Memory B cell (primary cell): ENCODE results near the gene IPO13.
A peak's percentile ranks its signal among the peaks of the same experiment; 100 is the strongest.

Source experiments
- ATAC-seq: fragments of 150-1000 bp; cut with Tn5 transposase; 2 replicates; pipeline ENCODE4 v1.10.0; 2021; ENCODE audit warnings: low read depth, mild to moderate bottlenecking, moderate library complexity
- DNase-seq, 2 donors: peaks; one replicate each; pipeline ENCODE4 v3.0.0; 2022; ENCODE audit warnings: low spot score in 2 of 2
- H3K27ac Mint-ChIP-seq: one replicate; pipeline ENCODE4 v1.8.0; 2022; ENCODE audit warnings: mild to moderate bottlenecking, moderate library complexity, mixed read lengths
- H3K27me3 Mint-ChIP-seq: one replicate; pipeline ENCODE4 v1.8.0; 2022; ENCODE audit warnings: mixed read lengths
- H3K36me3 Mint-ChIP-seq: one replicate; pipeline ENCODE4 v1.8.0; 2022; ENCODE audit warnings: mild to moderate bottlenecking, mixed read lengths
- H3K4me1 Mint-ChIP-seq: one replicate; pipeline ENCODE4 v1.8.0; 2022; ENCODE audit warnings: mixed read lengths
- H3K4me3 Mint-ChIP-seq: one replicate; pipeline ENCODE4 v1.8.0; 2022; ENCODE audit warnings: mild to moderate bottlenecking, moderate library complexity, mixed read lengths
- H3K9me3 Mint-ChIP-seq: one replicate; pipeline ENCODE4 v1.8.0; 2022; ENCODE audit warnings: mixed read lengths

Gene IPO13

DNA sequence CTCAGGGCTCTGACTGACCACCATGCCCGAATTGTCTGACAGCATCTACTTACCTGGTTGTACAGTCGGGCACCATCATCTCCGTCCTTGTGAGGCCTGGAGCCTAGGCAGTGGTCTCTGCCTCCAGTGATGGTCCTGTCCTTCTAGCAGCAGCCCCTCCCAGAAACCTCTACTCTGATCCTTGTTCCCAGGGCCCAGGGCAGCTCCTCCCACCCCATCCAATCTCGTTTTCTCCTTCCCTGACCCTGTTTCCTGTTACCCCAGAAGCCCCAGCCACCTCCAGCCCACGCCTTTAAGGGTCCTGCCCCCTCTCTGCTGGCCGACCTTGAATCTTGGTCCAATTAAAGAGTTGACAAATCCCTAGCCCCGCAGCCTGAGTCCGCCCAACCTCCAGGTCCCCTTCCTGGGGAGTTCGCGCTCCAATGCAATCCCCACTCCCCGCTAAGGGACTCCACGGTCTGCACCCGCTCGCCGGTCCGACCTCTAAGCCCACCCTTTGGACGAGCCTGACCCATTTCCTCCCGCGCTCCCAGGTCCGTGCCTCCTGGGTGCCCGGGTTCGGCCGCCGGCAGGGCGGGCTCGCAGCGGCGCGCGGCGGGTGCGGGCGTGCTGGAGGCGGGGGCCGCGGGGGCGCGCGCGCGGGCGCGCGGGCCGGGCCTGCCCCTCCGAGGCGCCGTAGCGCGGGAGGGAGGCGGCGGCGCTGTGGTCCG is 32.0 kb downstream of the IPO13 start, which contains the start of gene B4GALT2:
B4GALT2 (plus strand) TSS at position 660 of the 710 bp plus-strand sequence. CDS start 1,951 bp downstream, outside the sequence.
- peaks cover 19% of the 10 kb centered on the region for H3K36me3 Mint-ChIP-seq

DNA sequence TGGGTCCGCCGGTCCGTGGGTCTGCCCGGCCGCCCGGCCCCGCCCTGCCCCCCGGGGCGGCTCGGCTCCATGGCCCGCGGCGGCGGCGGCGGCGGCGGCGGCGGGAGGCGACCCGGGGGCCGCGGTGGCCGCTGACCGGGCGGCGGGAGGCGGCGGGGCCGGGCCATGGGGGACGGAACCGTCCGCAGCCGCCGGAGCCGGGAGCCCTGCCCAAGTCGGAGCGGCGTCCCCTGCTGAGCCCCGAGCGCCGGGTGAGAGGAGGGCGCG is 32.4 kb downstream of the IPO13 start:
- no peak overlapping the region for H3K27ac Mint-ChIP-seq
- H3K4me3 Mint-ChIP-seq, result no peak overlapping the region

More for the DNA sequence above, 32.0 kb downstream of the IPO13 start, which contains the start of gene B4GALT2:
- peak; percentile 13 for ATAC-seq
- H3K4me1 Mint-ChIP-seq, result peaks cover 44% of the 10 kb centered on the region
- H3K4me3 Mint-ChIP-seq, result peak within 1 kb of the TSS; percentile 85
- H3K27me3 Mint-ChIP-seq, result no peaks in the 10 kb centered on the region
- H3K27ac Mint-ChIP-seq, result no peak within 1 kb of the TSS
- no peaks in the 10 kb centered on the region for H3K9me3 Mint-ChIP-seq
- no peak for DNase-seq

DNA sequence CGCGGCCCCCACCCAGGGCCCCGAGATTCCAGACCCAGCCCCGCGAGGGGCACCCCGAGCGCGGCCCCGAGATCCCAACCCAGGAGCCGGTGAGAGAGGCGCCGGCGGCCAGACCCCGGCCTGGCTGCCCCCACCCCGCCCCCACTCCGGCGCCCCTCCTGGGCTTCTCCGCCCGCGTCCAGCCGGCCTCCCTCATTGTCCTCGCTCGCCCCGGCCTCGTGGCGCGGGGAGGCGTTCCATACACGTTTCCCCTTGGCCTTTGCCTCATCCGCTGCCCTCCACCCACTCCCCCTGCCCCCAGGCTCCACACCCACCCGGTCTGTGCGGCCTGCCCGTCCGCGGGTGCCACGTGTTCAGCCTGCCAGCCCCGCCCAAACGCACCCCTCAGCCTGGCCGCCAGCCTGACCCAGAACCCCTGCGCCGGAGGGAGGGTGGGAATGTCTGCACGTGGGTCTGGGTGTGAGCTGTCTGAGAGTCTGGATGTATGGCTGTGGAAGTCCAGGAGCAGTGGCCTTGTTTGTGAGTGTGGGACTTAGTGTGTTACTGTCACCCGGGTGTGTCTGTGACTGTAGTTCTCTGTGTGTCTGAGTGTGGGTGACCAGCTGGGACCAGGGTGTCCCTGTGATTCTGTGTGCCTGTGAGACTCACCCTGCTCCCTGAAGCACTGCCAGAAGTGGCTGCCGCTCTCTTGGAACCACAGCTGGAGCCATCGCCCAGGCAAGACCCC is 32.9 kb downstream of the IPO13 start:
- Mint-ChIP-seq H3K4me1 (peaks cover 37% of the 10 kb centered on the region), H3K27me3 (no peaks in the 10 kb centered on the region), H3K9me3 (no peaks in the 10 kb centered on the region), H3K27ac (no peak overlapping the region), H3K4me3 (peak overlapping the region; percentile 85), H3K36me3 (peaks cover 19% of the 10 kb centered on the region)
- DNase-seq, result no peak
- no peak for ATAC-seq

More for the DNA sequence above, 32.4 kb downstream of the IPO13 start:
- peaks cover 19% of the 10 kb centered on the region for H3K36me3 Mint-ChIP-seq
- no peaks in the 10 kb centered on the region for H3K27me3 Mint-ChIP-seq
- no peaks in the 10 kb centered on the region for H3K9me3 Mint-ChIP-seq
- ATAC-seq, result no peak
- no peak for DNase-seq
- peaks cover 39% of the 10 kb centered on the region for H3K4me1 Mint-ChIP-seq

DNA sequence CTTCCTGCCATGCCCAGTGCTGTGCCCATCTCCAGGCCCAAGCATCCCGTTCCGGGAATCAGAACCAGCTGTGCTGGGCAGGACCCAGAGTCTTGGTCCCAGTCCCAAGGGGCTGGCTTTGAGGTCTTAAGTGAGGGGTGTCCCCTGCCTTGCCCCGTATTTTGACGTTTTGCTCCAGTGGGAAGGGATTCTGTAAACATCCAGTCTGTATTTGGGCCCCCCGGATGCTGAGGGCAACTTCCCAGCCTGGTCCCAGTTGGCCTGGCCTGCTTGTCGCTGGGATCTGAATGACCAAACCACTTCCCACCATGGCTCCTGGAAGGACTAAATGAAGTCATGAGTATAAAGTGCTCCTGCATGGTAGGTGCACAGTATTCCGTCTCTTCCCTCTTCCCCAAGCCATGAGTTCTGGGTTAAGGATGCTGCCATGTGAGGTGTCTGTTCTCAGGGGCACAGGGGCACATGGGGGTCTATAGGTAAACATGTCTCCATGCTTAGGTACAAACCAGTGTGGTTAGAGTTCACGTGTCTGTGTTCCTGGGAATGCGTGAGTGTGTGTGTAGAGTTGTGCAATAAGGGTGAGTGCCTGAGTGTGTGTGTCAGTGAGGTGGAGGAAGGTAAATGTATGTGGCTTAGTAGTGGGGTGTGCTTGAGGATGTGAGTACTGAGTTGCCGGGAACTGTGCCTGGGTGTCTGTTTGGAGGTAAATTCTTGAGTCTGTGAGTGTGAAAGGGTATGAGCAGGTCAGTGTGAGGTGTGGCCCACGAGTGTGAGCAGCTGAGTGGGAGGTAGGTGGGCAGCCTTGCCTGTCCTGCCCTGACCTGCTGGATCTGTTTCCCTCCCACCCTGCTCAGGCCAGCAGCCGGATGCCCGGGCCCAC is 33.7 kb downstream of the IPO13 start:
- peak overlapping the region; percentile 85 for H3K4me3 Mint-ChIP-seq
- peaks cover 19% of the 10 kb centered on the region for H3K36me3 Mint-ChIP-seq
- H3K9me3 Mint-ChIP-seq, result no peaks in the 10 kb centered on the region
- peaks cover 37% of the 10 kb centered on the region for H3K4me1 Mint-ChIP-seq
- DNase-seq (no peak), ATAC-seq (no peak)
- no peaks in the 10 kb centered on the region for H3K27me3 Mint-ChIP-seq
- no peak overlapping the region for H3K27ac Mint-ChIP-seq

DNA sequence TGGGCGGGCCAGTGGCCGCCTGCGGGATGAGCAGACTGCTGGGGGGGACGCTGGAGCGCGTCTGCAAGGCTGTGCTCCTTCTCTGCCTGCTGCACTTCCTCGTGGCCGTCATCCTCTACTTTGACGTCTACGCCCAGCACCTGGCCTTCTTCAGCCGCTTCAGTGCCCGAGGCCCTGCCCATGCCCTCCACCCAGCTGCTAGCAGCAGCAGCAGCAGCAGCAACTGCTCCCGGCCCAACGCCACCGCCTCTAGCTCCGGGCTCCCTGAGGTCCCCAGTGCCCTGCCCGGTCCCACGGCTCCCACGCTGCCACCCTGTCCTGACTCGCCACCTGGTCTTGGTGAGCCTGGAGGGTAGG is 34.4 kb downstream of the IPO13 start:
- DNase-seq (no peak), ATAC-seq (no peak)
- H3K27ac Mint-ChIP-seq, result no peak overlapping the region
- H3K27me3 Mint-ChIP-seq, result no peaks in the 10 kb centered on the region
- H3K4me1 Mint-ChIP-seq, result peaks cover 32% of the 10 kb centered on the region
- no peaks in the 10 kb centered on the region for H3K9me3 Mint-ChIP-seq
- no peak overlapping the region for H3K4me3 Mint-ChIP-seq
- peaks cover 19% of the 10 kb centered on the region for H3K36me3 Mint-ChIP-seq

DNA sequence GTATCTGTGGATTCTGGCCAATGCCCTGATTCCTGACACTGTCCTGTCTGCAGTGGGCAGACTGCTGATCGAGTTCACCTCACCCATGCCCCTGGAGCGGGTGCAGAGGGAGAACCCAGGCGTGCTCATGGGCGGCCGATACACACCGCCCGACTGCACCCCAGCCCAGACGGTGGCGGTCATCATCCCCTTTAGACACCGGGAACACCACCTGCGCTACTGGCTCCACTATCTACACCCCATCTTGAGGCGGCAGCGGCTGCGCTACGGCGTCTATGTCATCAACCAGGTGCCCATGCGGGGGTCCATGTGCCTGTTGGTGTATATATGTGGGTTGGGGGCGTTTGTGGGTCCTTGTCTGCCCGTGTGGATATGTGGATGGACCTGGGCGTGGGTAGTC is 34.9 kb downstream of the IPO13 start:
- Mint-ChIP-seq H3K36me3 (peaks cover 15% of the 10 kb centered on the region), H3K9me3 (no peaks in the 10 kb centered on the region), H3K4me1 (peaks cover 27% of the 10 kb centered on the region), H3K27ac (no peak overlapping the region), H3K27me3 (no peaks in the 10 kb centered on the region), H3K4me3 (no peak overlapping the region)
- no peak for DNase-seq
- no peak for ATAC-seq

DNA sequence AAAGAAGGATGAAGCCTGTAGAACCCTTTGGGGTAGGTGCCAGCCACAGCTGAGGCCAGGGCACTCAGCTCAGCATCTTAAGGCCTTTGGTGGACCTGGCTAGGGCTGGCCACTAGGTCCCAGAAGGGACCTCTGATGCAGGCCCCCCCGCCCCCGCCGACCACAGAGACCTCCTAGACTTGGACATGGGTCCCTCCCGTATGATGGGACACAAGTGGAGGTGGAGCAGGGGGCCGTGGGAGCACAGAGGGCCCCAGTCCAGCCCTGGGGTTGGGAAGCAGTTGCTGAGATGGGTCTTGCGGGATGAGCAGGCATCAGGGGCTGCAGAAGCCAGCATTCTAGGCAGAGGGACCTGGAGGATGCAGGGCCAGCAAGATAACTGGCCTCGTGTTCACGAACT is 35.5 kb downstream of the IPO13 start:
- Mint-ChIP-seq H3K27ac (no peak overlapping the region), H3K36me3 (peaks cover 9% of the 10 kb centered on the region), H3K9me3 (no peaks in the 10 kb centered on the region), H3K4me1 (peaks cover 21% of the 10 kb centered on the region), H3K27me3 (no peaks in the 10 kb centered on the region), H3K4me3 (no peak overlapping the region)
- ATAC-seq (no peak), DNase-seq (no peak)

DNA sequence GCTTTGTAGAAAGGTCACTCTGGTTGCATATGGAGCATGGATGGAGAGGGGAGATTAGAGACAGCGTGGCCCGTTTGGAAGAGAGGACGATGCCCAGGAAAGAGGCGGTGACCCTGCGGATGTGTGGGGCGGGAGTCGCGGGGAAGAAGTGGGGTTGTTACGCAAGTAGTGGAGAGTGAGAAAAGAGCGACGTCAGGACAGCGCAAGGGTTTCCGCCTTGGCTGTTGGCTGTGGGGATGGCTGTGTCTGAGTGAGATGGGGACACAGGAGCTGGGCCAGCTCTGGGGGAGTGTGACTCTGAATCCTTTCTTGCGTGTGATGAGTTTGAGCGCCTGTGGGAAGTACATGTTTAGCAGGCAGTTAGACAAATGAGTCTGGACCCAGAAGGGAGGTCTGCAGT is 36.1 kb downstream of the IPO13 start:
- no peak for DNase-seq
- peaks cover 15% of the 10 kb centered on the region for H3K4me1 Mint-ChIP-seq
- H3K9me3 Mint-ChIP-seq, result no peaks in the 10 kb centered on the region
- no peak for ATAC-seq
- peaks cover 4% of the 10 kb centered on the region for H3K36me3 Mint-ChIP-seq
- no peaks in the 10 kb centered on the region for H3K27me3 Mint-ChIP-seq
- H3K4me3 Mint-ChIP-seq, result no peak overlapping the region
- H3K27ac Mint-ChIP-seq, result no peak overlapping the region

DNA sequence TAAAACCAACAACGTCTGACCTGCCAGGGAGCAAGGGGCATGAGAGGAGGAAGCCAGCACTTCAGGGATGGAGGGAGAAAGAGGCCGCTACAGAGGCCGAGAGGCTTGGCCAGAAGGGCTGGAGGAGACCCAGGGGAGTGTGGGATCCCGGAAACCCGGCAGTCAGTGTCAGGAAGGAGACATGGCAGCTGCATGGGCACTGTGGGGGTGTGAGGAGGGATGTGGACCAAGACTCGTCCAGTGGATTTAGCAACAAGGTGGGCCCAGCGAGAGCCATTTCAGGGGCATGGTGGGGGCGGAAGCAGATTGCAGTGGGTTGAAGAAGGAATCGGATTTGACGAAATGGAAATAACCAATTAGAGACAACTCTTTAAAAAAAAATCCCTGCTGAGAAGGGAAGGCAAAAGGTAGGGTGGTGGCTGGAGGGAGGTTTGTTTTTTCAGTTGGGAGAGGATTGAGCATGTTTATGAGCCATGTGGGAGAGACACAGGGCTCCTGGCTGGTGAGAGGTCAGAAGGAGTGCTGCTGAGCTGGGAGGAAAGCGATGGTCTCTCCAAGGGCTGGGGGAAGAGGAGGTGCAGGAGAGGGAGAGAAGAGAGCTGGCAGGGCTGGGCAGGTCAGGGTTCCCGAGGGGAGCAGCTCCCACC is 36.6 kb downstream of the IPO13 start:
- no peaks in the 10 kb centered on the region for H3K9me3 Mint-ChIP-seq
- H3K27ac Mint-ChIP-seq, result no peak overlapping the region
- DNase-seq (no peak), ATAC-seq (no peak)
- H3K4me1 Mint-ChIP-seq, result peaks cover 11% of the 10 kb centered on the region
- H3K27me3 Mint-ChIP-seq, result no peaks in the 10 kb centered on the region
- no peaks in the 10 kb centered on the region for H3K36me3 Mint-ChIP-seq
- no peak overlapping the region for H3K4me3 Mint-ChIP-seq

DNA sequence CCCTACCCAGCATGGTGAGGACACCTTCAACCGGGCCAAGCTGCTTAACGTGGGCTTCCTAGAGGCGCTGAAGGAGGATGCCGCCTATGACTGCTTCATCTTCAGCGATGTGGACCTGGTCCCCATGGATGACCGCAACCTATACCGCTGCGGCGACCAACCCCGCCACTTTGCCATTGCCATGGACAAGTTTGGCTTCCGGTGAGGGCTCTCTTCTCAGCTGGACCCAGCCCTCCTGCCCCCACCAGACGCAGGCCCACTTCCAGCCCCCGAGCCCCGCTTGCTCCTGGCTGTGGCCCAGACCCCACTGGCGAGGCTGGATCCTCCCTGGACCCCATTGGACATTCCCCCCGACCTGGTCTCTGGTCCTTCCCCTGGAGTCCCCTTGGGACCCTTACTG is 38.1 kb downstream of the IPO13 start:
- Mint-ChIP-seq H3K27me3 (no peaks in the 10 kb centered on the region), H3K36me3 (no peaks in the 10 kb centered on the region), H3K4me1 (peaks cover 5% of the 10 kb centered on the region), H3K27ac (no peak overlapping the region), H3K9me3 (no peaks in the 10 kb centered on the region), H3K4me3 (no peak overlapping the region)
- DNase-seq (no peak), ATAC-seq (no peak)

DNA sequence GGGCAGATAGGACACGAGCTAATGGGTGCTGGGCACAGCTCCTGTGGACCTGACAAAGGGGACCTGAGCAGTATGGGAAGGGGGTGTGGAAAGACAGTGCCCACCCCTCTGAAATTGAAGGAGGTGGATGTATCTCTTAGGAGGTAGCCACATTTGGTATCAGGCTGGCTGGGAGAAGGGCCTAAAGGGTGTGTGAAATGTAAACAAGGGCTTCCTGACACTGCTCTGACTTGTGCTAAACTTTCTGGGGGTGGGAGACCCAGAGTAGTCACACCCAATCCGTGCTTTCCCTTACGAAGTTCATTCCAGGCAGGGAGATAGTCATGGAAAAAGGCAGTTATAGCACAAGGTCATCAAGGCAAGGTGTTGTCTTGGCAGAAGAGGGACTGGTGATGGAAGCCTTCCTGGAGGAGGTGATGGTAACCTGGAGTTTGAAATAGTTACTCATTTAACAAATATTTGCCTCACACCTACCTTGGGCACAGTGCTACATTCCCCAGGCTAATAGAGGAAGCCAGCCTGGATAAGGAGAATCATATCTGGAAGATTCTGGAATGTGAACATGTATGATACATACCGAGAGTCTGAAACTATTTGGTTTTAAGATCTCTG is 39.3 kb downstream of the IPO13 start:
- Mint-ChIP-seq H3K36me3 (no peaks in the 10 kb centered on the region), H3K27me3 (no peaks in the 10 kb centered on the region), H3K27ac (no peak overlapping the region), H3K4me1 (no peaks in the 10 kb centered on the region), H3K9me3 (no peaks in the 10 kb centered on the region), H3K4me3 (no peak overlapping the region)
- ATAC-seq (no peak), DNase-seq (no peak)

DNA sequence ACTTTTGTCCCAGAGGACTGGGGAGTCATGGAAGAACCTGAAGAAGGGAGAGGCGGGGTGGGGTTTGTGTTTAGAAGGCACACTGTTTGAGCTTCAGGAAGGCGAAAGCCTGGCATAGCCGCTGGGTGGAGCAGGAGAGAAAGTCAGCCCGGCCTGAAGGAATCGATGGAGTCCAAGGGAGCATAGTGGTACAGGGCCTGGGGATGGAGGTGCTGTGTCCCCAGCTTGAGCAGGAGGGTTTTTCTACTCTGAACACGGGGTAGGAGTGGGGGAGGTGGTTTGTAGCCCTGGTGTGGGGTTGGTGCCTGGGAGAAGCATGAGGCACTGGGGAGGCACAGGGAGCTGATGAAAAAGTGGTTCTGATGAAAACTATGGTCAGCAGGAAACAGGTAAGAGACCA is 40.0 kb downstream of the IPO13 start:
- no peak overlapping the region for H3K4me3 Mint-ChIP-seq
- no peaks in the 10 kb centered on the region for H3K9me3 Mint-ChIP-seq
- H3K27ac Mint-ChIP-seq, result no peak overlapping the region
- no peaks in the 10 kb centered on the region for H3K4me1 Mint-ChIP-seq
- no peaks in the 10 kb centered on the region for H3K36me3 Mint-ChIP-seq
- ATAC-seq (no peak), DNase-seq (no peak)
- H3K27me3 Mint-ChIP-seq, result no peaks in the 10 kb centered on the region

DNA sequence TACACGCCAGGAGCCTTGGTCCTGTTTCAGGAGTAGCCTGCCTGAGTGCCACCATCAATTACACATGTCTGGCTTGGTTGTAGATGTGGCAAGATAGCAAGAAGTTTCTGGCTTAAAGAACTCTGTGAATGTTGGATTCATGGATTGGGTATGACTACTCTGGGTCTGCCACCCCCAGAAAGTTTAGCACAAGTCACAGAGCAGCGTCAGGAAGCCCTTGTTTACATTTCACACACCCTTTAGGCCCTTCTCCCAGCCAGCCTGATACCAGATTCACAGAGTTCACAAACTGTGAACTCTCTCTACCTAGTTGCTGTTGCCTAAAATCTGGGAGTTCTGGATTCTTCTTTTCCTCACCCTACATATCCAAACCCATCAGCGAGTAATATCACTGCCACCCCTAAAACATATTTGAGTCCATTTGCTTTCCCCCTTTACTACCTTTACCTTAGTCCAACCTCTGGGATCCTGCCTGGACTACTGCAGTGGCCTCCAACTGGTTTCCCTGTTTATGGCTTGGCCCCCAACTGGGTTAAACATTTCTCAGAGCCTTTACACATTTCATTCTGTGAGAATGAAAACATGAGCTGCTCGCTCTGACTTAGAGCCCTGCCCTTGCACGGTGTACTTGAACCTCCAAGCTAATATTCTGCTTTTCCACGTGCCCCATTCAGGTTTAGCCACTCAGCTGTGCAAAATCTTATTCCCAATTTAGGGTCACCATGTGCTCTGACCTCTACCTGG is 40.6 kb downstream of the IPO13 start:
- Mint-ChIP-seq H3K36me3 (no peaks in the 10 kb centered on the region), H3K4me3 (no peak overlapping the region), H3K9me3 (no peaks in the 10 kb centered on the region), H3K27me3 (no peaks in the 10 kb centered on the region), H3K27ac (no peak overlapping the region), H3K4me1 (peaks cover 4% of the 10 kb centered on the region)
- no peak for DNase-seq
- ATAC-seq, result no peak
